Right lobe of liver (tissue), 4 donors: Measurements from ENCODE around the gene PAQR8.

Experiments
- CTCF ChIP-seq, 4 donors: fragments of 200-600 bp in 3 of 4; fragments of 450-650 bp in 1 of 4; IDR thresholded peaks; one replicate each; pipeline versions ENCODE4 v1.5.1 to v1.8.0; 2016 to 2022; ENCODE audit warnings: antibody characterized with exemption in 4 of 4, mild to moderate bottlenecking in 2 of 4
- POLR2A ChIP-seq: fragments of 450-650 bp; IDR thresholded peaks from one replicate; pipeline ENCODE4 v1.6.1; 2017; ENCODE audit warnings: antibody characterized with exemption, mild to moderate bottlenecking
- donor health status: DM: no; HTN: no; CAD: no.
- donor health status: DM: no; HTN: no; CAD: no.
- donor health status: DM: no; HTN: yes; CAD: no.

DNA sequence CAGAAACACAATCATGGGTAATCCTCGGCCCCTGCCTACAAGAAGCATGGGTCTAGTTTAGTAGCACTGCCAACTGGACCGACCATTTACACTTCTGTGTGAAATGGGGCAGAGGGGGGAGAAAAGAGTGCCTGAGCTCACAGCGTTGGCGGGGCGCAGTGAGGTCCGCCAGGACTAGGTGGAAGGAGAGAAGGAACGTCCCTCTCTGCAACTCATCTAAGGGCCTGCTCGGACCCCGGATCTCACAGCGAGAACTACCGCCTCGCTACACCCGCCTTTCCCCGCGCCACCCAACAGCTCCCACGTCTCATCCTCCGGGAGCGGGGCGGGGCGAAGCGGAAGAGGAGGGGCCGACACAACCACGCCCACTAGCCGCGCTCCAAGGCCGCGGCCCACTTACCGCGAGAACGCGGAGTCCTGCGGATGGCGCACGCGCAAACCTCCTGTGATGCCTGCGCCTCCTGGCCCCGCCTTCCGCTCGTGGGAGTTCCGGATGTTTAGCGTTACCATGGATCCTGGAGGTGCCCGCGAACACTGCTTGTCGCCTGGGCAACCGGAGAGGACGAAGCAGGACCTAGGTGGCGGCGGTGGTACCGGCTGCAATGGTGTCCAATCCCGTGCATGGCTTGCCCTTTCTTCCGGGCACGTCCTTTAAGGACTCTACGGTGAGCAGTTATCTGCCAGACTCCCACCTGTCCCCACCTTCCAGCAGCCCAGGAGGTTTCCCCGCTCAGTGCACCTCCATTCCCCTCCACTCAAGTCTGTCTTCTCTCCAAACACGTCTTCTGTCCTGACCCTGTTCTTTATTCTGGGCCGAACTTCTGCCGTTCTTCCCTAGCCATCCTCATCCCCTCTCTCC is 58.1 kb downstream of the PAQR8 start, which contains the start of gene EFHC1:
- TF ChIP-seq CTCF (IDR thresholded peaks at IDR 0.05) (no peak), POLR2A (peak; percentile 92)
